ENCODE data around the gene SOX8.

Gene SOX8

GRCh38 chr16:981695-982144, at the start of gene SOX8:
SOX8 (plus strand) TSS chr16:981770; CDS start chr16:981923, 153 bp downstream.
- peak within 1 kb of the TSS in 1 of 2 donors; percentile 61 for H3K4me3 ChIP-seq (ENCODE audit: low read depth in 1 of 2, low read length in 2 of 2)
- no peaks in the 10 kb centered on the region for H3K36me3 ChIP-seq (ENCODE audit: control insufficient read depth in 1 of 2, insufficient read depth in 2 of 2, low read length in 2 of 2)
- peaks cover 23% of the 10 kb centered on the region for H3K27me3 ChIP-seq (ENCODE audit: low read depth, low read length)
- H3K27ac ChIP-seq (ENCODE audit: low read length) = no peak within 1 kb of the TSS
- peaks cover 0 to 17% of the 10 kb centered on the region in 2 donors for H3K4me1 ChIP-seq (ENCODE audit: control insufficient read depth in 1 of 2, insufficient read depth in 2 of 2, low read length in 2 of 2)
- H3K9me3 ChIP-seq (ENCODE audit: control insufficient read depth in 1 of 2, low read length in 2 of 2) = no peaks in the 10 kb centered on the region

GRCh38 chr16:932831-933330, 48.7 kb upstream of the SOX8 start:
- Histone ChIP-seq H3K4me3 (ENCODE audit: low read depth in 1 of 2, low read length in 2 of 2) (no peak overlapping the region), H3K36me3 (ENCODE audit: control insufficient read depth in 1 of 2, insufficient read depth in 2 of 2, low read length in 2 of 2) (peaks cover 0 to 47% of the 10 kb centered on the region in 2 donors), H3K27me3 (ENCODE audit: low read depth, low read length) (no peaks in the 10 kb centered on the region), H3K4me1 (ENCODE audit: control insufficient read depth in 1 of 2, insufficient read depth in 2 of 2, low read length in 2 of 2) (no peaks in the 10 kb centered on the region), H3K9me3 (ENCODE audit: control insufficient read depth in 1 of 2, low read length in 2 of 2) (no peaks in the 10 kb centered on the region), H3K27ac (ENCODE audit: low read length) (no peak overlapping the region)

- Histone ChIP-seq H3K9me3 (ENCODE audit: control insufficient read depth in 1 of 2, low read length in 2 of 2) (no peaks in the 10 kb centered on the region), H3K4me3 (ENCODE audit: low read depth in 1 of 2, low read length in 2 of 2) (no peak overlapping the region), H3K27ac (ENCODE audit: low read length) (no peak overlapping the region), H3K36me3 (ENCODE audit: control insufficient read depth in 1 of 2, insufficient read depth in 2 of 2, low read length in 2 of 2) (peaks cover 0 to 54% of the 10 kb centered on the region in 2 donors), H3K27me3 (ENCODE audit: low read depth, low read length) (no peaks in the 10 kb centered on the region), H3K4me1 (ENCODE audit: control insufficient read depth in 1 of 2, insufficient read depth in 2 of 2, low read length in 2 of 2) (no peaks in the 10 kb centered on the region)
Measured at GRCh38 chr16:933581-933980, 48.0 kb upstream of the SOX8 start.

- Histone ChIP-seq H3K36me3 (ENCODE audit: control insufficient read depth in 1 of 2, insufficient read depth in 2 of 2, low read length in 2 of 2) (peaks cover 0 to 55% of the 10 kb centered on the region in 2 donors), H3K4me3 (ENCODE audit: low read depth in 1 of 2, low read length in 2 of 2) (no peak overlapping the region), H3K4me1 (ENCODE audit: control insufficient read depth in 1 of 2, insufficient read depth in 2 of 2, low read length in 2 of 2) (no peaks in the 10 kb centered on the region), H3K27ac (ENCODE audit: low read length) (no peak overlapping the region), H3K27me3 (ENCODE audit: low read depth, low read length) (no peaks in the 10 kb centered on the region), H3K9me3 (ENCODE audit: control insufficient read depth in 1 of 2, low read length in 2 of 2) (no peaks in the 10 kb centered on the region)
Measured at GRCh38 chr16:934178-934577, 47.4 kb upstream of the SOX8 start.

GRCh38 chr16:935684-936083, 45.9 kb upstream of the SOX8 start:
- Histone ChIP-seq H3K9me3 (ENCODE audit: control insufficient read depth in 1 of 2, low read length in 2 of 2) (no peaks in the 10 kb centered on the region), H3K36me3 (ENCODE audit: control insufficient read depth in 1 of 2, insufficient read depth in 2 of 2, low read length in 2 of 2) (peaks cover 0 to 52% of the 10 kb centered on the region in 2 donors)

GRCh38 chr16:937311-937710, 44.3 kb upstream of the SOX8 start:
- Histone ChIP-seq H3K4me3 (ENCODE audit: low read depth in 1 of 2, low read length in 2 of 2) (no peak overlapping the region), H3K27me3 (ENCODE audit: low read depth, low read length) (no peaks in the 10 kb centered on the region), H3K4me1 (ENCODE audit: control insufficient read depth in 1 of 2, insufficient read depth in 2 of 2, low read length in 2 of 2) (no peaks in the 10 kb centered on the region), H3K9me3 (ENCODE audit: control insufficient read depth in 1 of 2, low read length in 2 of 2) (peaks cover 4 to 10% of the 10 kb centered on the region in 2 donors), H3K36me3 (ENCODE audit: control insufficient read depth in 1 of 2, insufficient read depth in 2 of 2, low read length in 2 of 2) (peaks cover 4 to 58% of the 10 kb centered on the region in 2 donors), H3K27ac (ENCODE audit: low read length) (no peak overlapping the region)

More at GRCh38 chr16:935684-936083, 45.9 kb upstream of the SOX8 start:
- Histone ChIP-seq H3K4me1 (ENCODE audit: control insufficient read depth in 1 of 2, insufficient read depth in 2 of 2, low read length in 2 of 2) (no peaks in the 10 kb centered on the region), H3K27ac (ENCODE audit: low read length) (no peak overlapping the region), H3K4me3 (ENCODE audit: low read depth in 1 of 2, low read length in 2 of 2) (no peak overlapping the region), H3K27me3 (ENCODE audit: low read depth, low read length) (no peaks in the 10 kb centered on the region)

- H3K4me3 ChIP-seq (ENCODE audit: low read depth in 1 of 2, low read length in 2 of 2) = no peak overlapping the region
Measured at GRCh38 chr16:937723-938122, 43.8 kb upstream of the SOX8 start.

GRCh38 chr16:938136-938535, 43.4 kb upstream of the SOX8 start:
- no peaks in the 10 kb centered on the region for H3K4me1 ChIP-seq (ENCODE audit: control insufficient read depth in 1 of 2, insufficient read depth in 2 of 2, low read length in 2 of 2)
- H3K27me3 ChIP-seq (ENCODE audit: low read depth, low read length) = no peaks in the 10 kb centered on the region
- H3K27ac ChIP-seq (ENCODE audit: low read length) = no peak overlapping the region
- no peak overlapping the region for H3K4me3 ChIP-seq (ENCODE audit: low read depth in 1 of 2, low read length in 2 of 2)
- H3K9me3 ChIP-seq (ENCODE audit: control insufficient read depth in 1 of 2, low read length in 2 of 2) = peaks cover 4 to 10% of the 10 kb centered on the region in 2 donors
- H3K36me3 ChIP-seq (ENCODE audit: control insufficient read depth in 1 of 2, insufficient read depth in 2 of 2, low read length in 2 of 2) = peaks cover 4 to 57% of the 10 kb centered on the region in 2 donors

More at GRCh38 chr16:937723-938122, 43.8 kb upstream of the SOX8 start:
- Histone ChIP-seq H3K4me1 (ENCODE audit: control insufficient read depth in 1 of 2, insufficient read depth in 2 of 2, low read length in 2 of 2) (no peaks in the 10 kb centered on the region), H3K36me3 (ENCODE audit: control insufficient read depth in 1 of 2, insufficient read depth in 2 of 2, low read length in 2 of 2) (peaks cover 4 to 61% of the 10 kb centered on the region in 2 donors), H3K27ac (ENCODE audit: low read length) (no peak overlapping the region), H3K9me3 (ENCODE audit: control insufficient read depth in 1 of 2, low read length in 2 of 2) (peaks cover 4 to 10% of the 10 kb centered on the region in 2 donors), H3K27me3 (ENCODE audit: low read depth, low read length) (no peaks in the 10 kb centered on the region)

- Histone ChIP-seq H3K27me3 (ENCODE audit: low read depth, low read length) (no peaks in the 10 kb centered on the region), H3K36me3 (ENCODE audit: control insufficient read depth in 1 of 2, insufficient read depth in 2 of 2, low read length in 2 of 2) (peaks cover 4 to 51% of the 10 kb centered on the region in 2 donors), H3K4me1 (ENCODE audit: control insufficient read depth in 1 of 2, insufficient read depth in 2 of 2, low read length in 2 of 2) (no peaks in the 10 kb centered on the region), H3K27ac (ENCODE audit: low read length) (no peak overlapping the region), H3K4me3 (ENCODE audit: low read depth in 1 of 2, low read length in 2 of 2) (no peak overlapping the region), H3K9me3 (ENCODE audit: control insufficient read depth in 1 of 2, low read length in 2 of 2) (peaks cover 4 to 10% of the 10 kb centered on the region in 2 donors)
Measured at GRCh38 chr16:938752-939151, 42.8 kb upstream of the SOX8 start.

GRCh38 chr16:939311-939710, 42.3 kb upstream of the SOX8 start:
- Histone ChIP-seq H3K36me3 (ENCODE audit: control insufficient read depth in 1 of 2, insufficient read depth in 2 of 2, low read length in 2 of 2) (peaks cover 4 to 51% of the 10 kb centered on the region in 2 donors), H3K4me3 (ENCODE audit: low read depth in 1 of 2, low read length in 2 of 2) (no peak overlapping the region), H3K27me3 (ENCODE audit: low read depth, low read length) (no peaks in the 10 kb centered on the region), H3K9me3 (ENCODE audit: control insufficient read depth in 1 of 2, low read length in 2 of 2) (peaks cover 4 to 10% of the 10 kb centered on the region in 2 donors), H3K27ac (ENCODE audit: low read length) (no peak overlapping the region), H3K4me1 (ENCODE audit: control insufficient read depth in 1 of 2, insufficient read depth in 2 of 2, low read length in 2 of 2) (no peaks in the 10 kb centered on the region)

- H3K27ac ChIP-seq (ENCODE audit: low read length) = no peak overlapping the region
- H3K9me3 ChIP-seq (ENCODE audit: control insufficient read depth in 1 of 2, low read length in 2 of 2) = peaks cover 4 to 10% of the 10 kb centered on the region in 2 donors
- peaks cover 4 to 52% of the 10 kb centered on the region in 2 donors for H3K36me3 ChIP-seq (ENCODE audit: control insufficient read depth in 1 of 2, insufficient read depth in 2 of 2, low read length in 2 of 2)
- no peaks in the 10 kb centered on the region for H3K4me1 ChIP-seq (ENCODE audit: control insufficient read depth in 1 of 2, insufficient read depth in 2 of 2, low read length in 2 of 2)
- no peak overlapping the region for H3K4me3 ChIP-seq (ENCODE audit: low read depth in 1 of 2, low read length in 2 of 2)
- no peaks in the 10 kb centered on the region for H3K27me3 ChIP-seq (ENCODE audit: low read depth, low read length)
Measured at GRCh38 chr16:939941-940340, 41.6 kb upstream of the SOX8 start.

Data from muscle layer of duodenum (tissue), 2 donors.